HEK293 (cell line): ENCODE results near the gene SKAP1.

Source experiments
- KLF1 ChIP-seq: fragments of 450-650 bp; formaldehyde crosslinking; IDR thresholded peaks from 2 replicates; pipeline ENCODE4 v1.5.1; 2016; ENCODE audit warnings: missing biosample characterization, missing genetic modification characterization
- SCRT1 ChIP-seq: fragments of 450-650 bp; formaldehyde crosslinking; IDR thresholded peaks from 2 replicates; pipeline ENCODE4 v1.5.1; 2016; ENCODE audit warnings: missing biosample characterization, missing genetic modification characterization, borderline replicate concordance
- ZNF155 ChIP-seq: fragments of 450-650 bp; formaldehyde crosslinking; IDR thresholded peaks from 2 replicates; pipeline ENCODE4 v1.5.1; 2016; ENCODE audit warnings: missing biosample characterization, missing genetic modification characterization

- TF ChIP-seq KLF1 (tag by site-specific recombination) (no peak), ZNF155 (tag by site-specific recombination) (no peak), SCRT1 (tag by site-specific recombination) (no peak)
Observed at GRCh38 chr17:48229936-48230335, 200.1 kb downstream of the SKAP1 start.
